SU-DHL-6 (cell line): ENCODE results near the gene SRRM1.
"Not testable (repeated sequence)": the region's sequence is repeated elsewhere in the genome, so short reads cannot be mapped to it uniquely, and the experiment has no call there.

Experiments
- H2AFZ ChIP-seq: fragments of 200-600 bp; sonication (generic); 2 replicates; pipeline ENCODE4 v1.6.1; 2014; ENCODE audit warnings: low read depth, mild to moderate bottlenecking, moderate library complexity, mixed read lengths, antibody characterized with exemption, low read length; ENCODE audit not compliant: severe bottlenecking
- H3F3A ChIP-seq: fragments of 200-600 bp; shearing (Covaris generic); 2 replicates; pipeline ENCODE4 v1.6.0; 2016; ENCODE audit warnings: antibody characterized with exemption, mild to moderate bottlenecking; ENCODE audit not compliant: insufficient read depth
- H3K27ac ChIP-seq: fragments of 200-600 bp; sonication (generic); 2 replicates; pipeline ENCODE4 v1.5.1; 2016; ENCODE audit warnings: low read depth, mild to moderate bottlenecking, low read length, moderate library complexity, mixed read lengths
- H3K27me3 ChIP-seq: fragments of 200-600 bp; sonication (generic), shearing (Covaris generic); 2 replicates; pipeline ENCODE4 v1.6.0; 2014; ENCODE audit warnings: mild to moderate bottlenecking, low read length
- H3K36me3 ChIP-seq: fragments of 200-600 bp; sonication (generic); 2 replicates; pipeline ENCODE4 v1.6.1; 2014; ENCODE audit warnings: mild to moderate bottlenecking, low read length, mixed read lengths
- H3K4me2 ChIP-seq: fragments of 300-600, 200-600 bp; shearing (Covaris generic), sonication (generic); 2 replicates; pipeline ENCODE4 v1.6.0; 2014; ENCODE audit warnings: low read length, low read depth, mild to moderate bottlenecking; ENCODE audit not compliant: poor library complexity, severe bottlenecking
- H3K4me3 ChIP-seq: fragments of 200-600 bp; sonication (generic); 2 replicates; pipeline ENCODE4 v1.5.1; 2014; ENCODE audit warnings: antibody characterized with exemption, low read length, mild to moderate bottlenecking, mixed read lengths; ENCODE audit not compliant: insufficient read depth, poor library complexity, severe bottlenecking
- H3K79me2 ChIP-seq: fragments of 200-600 bp; sonication (generic); 2 replicates; pipeline ENCODE4 v1.6.1; 2014; ENCODE audit warnings: mild to moderate bottlenecking, low read length, moderate library complexity; ENCODE audit not compliant: insufficient read depth
- H3K9ac ChIP-seq: fragments of 200-600 bp; sonication (generic); 2 replicates; pipeline ENCODE4 v1.7.0; 2014; ENCODE audit warnings: mild to moderate bottlenecking, low read length
- H3K9me2 ChIP-seq: fragments of 200-600 bp; sonication (generic); replicated peaks from 2 replicates; pipeline ENCODE4 v1.6.1; 2014; ENCODE audit warnings: low read length; ENCODE audit not compliant: insufficient read depth
- H3K9me3 ChIP-seq: fragments of 200-600 bp; sonication (generic); 2 replicates; pipeline ENCODE4 v1.6.1; 2014; ENCODE audit warnings: low read length, mixed read lengths; ENCODE audit not compliant: insufficient read depth
- H4K20me1 ChIP-seq: fragments of 200-600 bp; sonication (generic); 2 replicates; pipeline ENCODE4 v1.6.1; 2014; ENCODE audit warnings: low read depth, mild to moderate bottlenecking, antibody characterized with exemption, low read length, moderate library complexity, mixed read lengths
- CTCF ChIP-seq: fragments of 200-600 bp; sonication (generic); IDR thresholded peaks from one replicate; pipeline ENCODE4 v1.5.1; 2017; ENCODE audit warnings: antibody characterized with exemption, mild to moderate bottlenecking, low read length, moderate library complexity; ENCODE audit not compliant: insufficient read depth, poor library complexity, severe bottlenecking
- EZH2phosphoT487 ChIP-seq: fragments of 200-600 bp; sonication (generic), shearing (Covaris generic); conservative IDR thresholded peaks from 2 replicates; pipeline ENCODE4 v1.6.1; 2018; ENCODE audit warnings: mild to moderate bottlenecking, antibody characterized with exemption, low read length, moderate library complexity, mixed read lengths

SRRM1 gene

GRCh38 chr1:24695202-24695974 lies 52.3 kb downstream of the SRRM1 start:
- Histone ChIP-seq H3K4me2 (no peak overlapping the region), H3K27ac (no peak overlapping the region)

GRCh38 chr1:24696041-24696755 lies 53.1 kb downstream of the SRRM1 start:
- H3K27ac ChIP-seq, result no peak overlapping the region
- no peak overlapping the region for H3K9ac ChIP-seq
- H3K36me3 ChIP-seq, result no peaks in the 10 kb centered on the region
- no peaks in the 10 kb centered on the region for H3F3A ChIP-seq
- no peak for TF ChIP-seq EZH2phosphoT487
- no peak for TF ChIP-seq CTCF
- H3K27me3 ChIP-seq, result no peaks in the 10 kb centered on the region
- no peak overlapping the region for H3K4me2 ChIP-seq
- no peak overlapping the region for H2AFZ ChIP-seq
- H4K20me1 ChIP-seq, result no peaks in the 10 kb centered on the region
- no peaks in the 10 kb centered on the region for H3K9me2 ChIP-seq
- no peak overlapping the region for H3K4me3 ChIP-seq
- no peaks in the 10 kb centered on the region for H3K79me2 ChIP-seq
- no peaks in the 10 kb centered on the region for H3K9me3 ChIP-seq

More at GRCh38 chr1:24695202-24695974, 52.3 kb downstream of the SRRM1 start:
- no peaks in the 10 kb centered on the region for H4K20me1 ChIP-seq
- TF ChIP-seq EZH2phosphoT487 (no peak), CTCF (no peak)
- no peak overlapping the region for H3K9ac ChIP-seq
- no peaks in the 10 kb centered on the region for H3K9me2 ChIP-seq
- H3K9me3 ChIP-seq, result no peaks in the 10 kb centered on the region
- no peak overlapping the region for H2AFZ ChIP-seq
- no peaks in the 10 kb centered on the region for H3K36me3 ChIP-seq
- H3K79me2 ChIP-seq, result no peaks in the 10 kb centered on the region
- H3K27me3 ChIP-seq, result no peaks in the 10 kb centered on the region
- H3K4me3 ChIP-seq, result no peak overlapping the region
- H3F3A ChIP-seq, result no peaks in the 10 kb centered on the region

- Histone ChIP-seq H4K20me1 (no peaks in the 10 kb centered on the region), H3K9me3 (no peaks in the 10 kb centered on the region), H3K79me2 (no peaks in the 10 kb centered on the region), H3K9ac (no peak overlapping the region), H3K4me2 (no peak overlapping the region), H2AFZ (no peak overlapping the region), H3K27me3 (no peaks in the 10 kb centered on the region), H3K36me3 (no peaks in the 10 kb centered on the region), H3F3A (no peaks in the 10 kb centered on the region), H3K9me2 (no peaks in the 10 kb centered on the region), H3K27ac (no peak overlapping the region), H3K4me3 (no peak overlapping the region)
- TF ChIP-seq CTCF, result no peak
- no peak for TF ChIP-seq EZH2phosphoT487
These were observed 53.7 kb downstream of the SRRM1 start for GRCh38 chr1:24696756-24697330.

GRCh38 chr1:24697453-24698001 lies 54.4 kb downstream of the SRRM1 start:
- H2AFZ ChIP-seq, H3K79me2 ChIP-seq, H4K20me1 ChIP-seq, H3K36me3 ChIP-seq, H3K9ac ChIP-seq, H3K27me3 ChIP-seq, H3K9me2 ChIP-seq, H3F3A ChIP-seq, H3K9me3 ChIP-seq, H3K4me3 ChIP-seq, H3K4me2 ChIP-seq, H3K27ac ChIP-seq: not testable (repeated sequence)

GRCh38 chr1:24698326-24698725 lies 55.2 kb downstream of the SRRM1 start:
- H3K27me3 ChIP-seq, H3K4me3 ChIP-seq, H3K9me3 ChIP-seq, H2AFZ ChIP-seq, H3K27ac ChIP-seq, H3F3A ChIP-seq, H3K4me2 ChIP-seq, H3K9me2 ChIP-seq, H3K36me3 ChIP-seq, H3K79me2 ChIP-seq, H4K20me1 ChIP-seq, H3K9ac ChIP-seq: not testable (repeated sequence)
